ENCODE results near the gene MCM7.

The MCM7 gene

GRCh38 chr7:100093925-100094486 lies 7.2 kb downstream of the MCM7 start:
- DNase-seq (ENCODE audit: low read depth in 2 of 2), result no peak

GRCh38 chr7:100093498-100093897 lies 7.7 kb downstream of the MCM7 start:
- DNase-seq (ENCODE audit: low read depth in 2 of 2), result no peak

GRCh38 chr7:100093054-100093453 lies 8.1 kb downstream of the MCM7 start:
- DNase-seq (ENCODE audit: low read depth in 2 of 2), result no peak

- DNase-seq (ENCODE audit: low read depth in 2 of 2), result no peak
Measured at GRCh38 chr7:100091411-100092181, 9.6 kb downstream of the MCM7 start.

GRCh38 chr7:100090527-100091410 lies 10.4 kb downstream of the MCM7 start:
- DNase-seq (ENCODE audit: low read depth in 2 of 2), result no peak

GRCh38 chr7:100089458-100090196 lies 11.6 kb downstream of the MCM7 start:
- DNase-seq (ENCODE audit: low read depth in 2 of 2), result no peak

- DNase-seq (ENCODE audit: low read depth in 2 of 2), result peak; percentile 64 to 65
Measured at GRCh38 chr7:100088621-100089457, 12.4 kb downstream of the MCM7 start, which contains the start of gene COPS6. COPS6 (plus strand) TSS chr7:100088969; CDS start chr7:100088991, 22 bp downstream.

GRCh38 chr7:100088095-100088620 lies 13.0 kb downstream of the MCM7 start:
- DNase-seq (ENCODE audit: low read depth in 2 of 2), result no peak

GRCh38 chr7:100087055-100087750 lies 14.0 kb downstream of the MCM7 start:
- no peak for DNase-seq (ENCODE audit: low read depth in 2 of 2)

- no peak for DNase-seq (ENCODE audit: low read depth in 2 of 2)
Measured at GRCh38 chr7:100085515-100085914, 15.7 kb downstream of the MCM7 start.

- DNase-seq (ENCODE audit: low read depth in 2 of 2), result no peak
Measured at GRCh38 chr7:100082978-100083377, 18.2 kb downstream of the MCM7 start.

GRCh38 chr7:100081535-100082102 lies 19.6 kb downstream of the MCM7 start, which contains the start of gene ZNF3:
ZNF3 (minus strand) TSS chr7:100081723; CDS start chr7:100077357, 4,366 bp downstream.
- peak; percentile 97 to 98 for DNase-seq (ENCODE audit: low read depth in 2 of 2)

GRCh38 chr7:100080907-100081534 lies 20.2 kb downstream of the MCM7 start:
- DNase-seq (ENCODE audit: low read depth in 2 of 2), result no peak

- no peak for DNase-seq (ENCODE audit: low read depth in 2 of 2)
Measured at GRCh38 chr7:100079024-100079560, 22.1 kb downstream of the MCM7 start.

GRCh38 chr7:100077205-100077604 lies 24.0 kb downstream of the MCM7 start:
- no peak for DNase-seq (ENCODE audit: low read depth in 2 of 2)

- no peak for DNase-seq (ENCODE audit: low read depth in 2 of 2)
Measured at GRCh38 chr7:100075418-100075817, 25.8 kb downstream of the MCM7 start.

- no peak for DNase-seq (ENCODE audit: low read depth in 2 of 2)
Measured at GRCh38 chr7:100074841-100075240, 26.4 kb downstream of the MCM7 start.

GRCh38 chr7:100072462-100072861 lies 28.7 kb downstream of the MCM7 start:
- no peak for DNase-seq (ENCODE audit: low read depth in 2 of 2)
